Lung (tissue), 12 donors: ENCODE data around the gene MCOLN3. TPM values are rescaled to one million over a fixed set of nuclear protein-coding genes. Genes with fewer than 3 reads are reported as not detected.
A peak's percentile ranks its signal among the peaks of the same experiment; 100 is the strongest.

Experiments used
- ATAC-seq: fragments of 200-7000 bp; cut with Tn5 transposase; one replicate; pipeline ENCODE4 v1.9.1; 2020; ENCODE audit warnings: moderate number of reproducible peaks; ENCODE audit not compliant: insufficient read depth, low FRiP score
- DNase-seq, 3 donors: peaks; one replicate each; pipeline ENCODE4 v3.0.0-alpha.2; 2013 to 2017
- H3K27ac ChIP-seq, 2 donors: one replicate each; pipeline ENCODE4 v1.5.1; 2013; ENCODE audit warnings: mild to moderate bottlenecking in 2 of 2, moderate library complexity in 2 of 2, control low read depth in 1 of 2, inconsistent platforms in 1 of 2, low read depth in 1 of 2, low read length in 1 of 2
- H3K27me3 ChIP-seq, 3 donors: one replicate each; pipeline ENCODE4 v1.5.1; 2013; ENCODE audit warnings: low read length in 2 of 3; ENCODE audit not compliant: control insufficient read depth in 3 of 3, insufficient read depth in 3 of 3
- H3K36me3 ChIP-seq, 4 donors: one replicate each; pipeline ENCODE4 v1.5.1; 2013; ENCODE audit warnings: low read length in 4 of 4, mild to moderate bottlenecking in 1 of 4, moderate library complexity in 1 of 4; ENCODE audit not compliant: control insufficient read depth in 4 of 4, insufficient read depth in 4 of 4
- H3K4me1 ChIP-seq, 5 donors: one replicate each; pipeline ENCODE4 v1.5.1; 2013; ENCODE audit warnings: low read length in 5 of 5, mild to moderate bottlenecking in 2 of 5, moderate library complexity in 1 of 5; ENCODE audit not compliant: control insufficient read depth in 5 of 5, insufficient read depth in 5 of 5
- H3K4me3 ChIP-seq: one replicate; pipeline ENCODE4 v1.5.1; 2013; ENCODE audit warnings: mild to moderate bottlenecking, control low read depth, moderate library complexity
- H3K9ac ChIP-seq, 2 donors: one replicate each; pipeline ENCODE4 v1.5.1; 2013; ENCODE audit warnings: low read length in 2 of 2, control low read depth in 1 of 2; ENCODE audit not compliant: insufficient read depth in 1 of 2
- H3K9me3 ChIP-seq, 4 donors: one replicate each; pipeline ENCODE4 v1.5.1; 2013; ENCODE audit warnings: low read length in 3 of 4, mild to moderate bottlenecking in 1 of 4, moderate library complexity in 1 of 4; ENCODE audit not compliant: control insufficient read depth in 4 of 4, insufficient read depth in 3 of 4
- WGBS, 2 donors: extraction: QIAGEN DNeasy Blood & Tissue Kit; methylation state at CpG; one replicate each; pipeline ENCODE4 v1.1.7; 2013; 5-methylcytosine and 5-hydroxymethylcytosine counted together
- polyA plus RNA-seq, 2 donors: library from polyadenylated mRNA; stranded (reverse); fragments of 200-250 nt; gene quantifications; one replicate each; pipeline ENCODE4 v1.2.1, GENCODE V29; 2013
- total RNA-seq, 2 donors: library from RNA; depleted of rRNA in 1 of 2; stranded (reverse); fragments of >200 nt in 1 of 2; gene quantifications; one replicate each; pipeline ENCODE4 v1.2.1, GENCODE V29; 2014 to 2021
- TF ChIP-seq, protein P1 (sequence below): IDR thresholded peaks from 2 replicates; pipeline ENCODE4 v1.5.1; 2012; ENCODE audit warnings: mild to moderate bottlenecking; ENCODE audit errors: control extremely low read depth, extremely low read depth
- donor health status: control.
- donor health status: control.
- donor health status: Bipolar disorder and iron deficiency.
- donor health status: healthy.
- donor health status: DM: yes; HTN: yes; CAD: no.

Gene MCOLN3
- total and polyA plus RNA-seq, 4 donors, result 0.68 to 4.5 (median 2.5) TPM

DNA sequence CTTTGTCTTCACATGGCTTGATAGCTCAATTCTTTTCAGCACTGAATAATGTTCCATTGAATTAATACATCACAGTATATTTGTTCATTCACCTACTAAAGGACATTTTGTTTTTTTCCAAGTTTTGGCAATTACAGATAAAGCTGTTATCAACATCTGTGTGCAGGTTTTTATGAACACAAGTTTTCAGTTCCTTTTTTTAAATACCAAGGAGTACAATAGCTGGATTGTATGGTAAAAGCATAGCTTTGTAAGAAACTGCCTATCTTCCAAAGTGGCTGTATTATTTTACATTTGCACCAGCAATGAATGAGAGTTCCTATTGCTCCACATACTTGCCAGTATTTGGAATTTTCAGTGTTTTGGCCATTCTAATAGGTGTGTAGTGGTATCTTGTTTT, 46.6 kb downstream of the MCOLN3 start:
- Histone ChIP-seq H3K36me3 (no peaks in the 10 kb centered on the region), H3K27ac (no peak overlapping the region), H3K4me3 (no peak overlapping the region), H3K4me1 (peaks cover 0 to 11% (median 0%) of the 10 kb centered on the region in 5 donors), H3K9ac (no peak overlapping the region), H3K27me3 (peaks cover 4 to 48% (median 48%) of the 10 kb centered on the region in 3 donors), H3K9me3 (peaks cover 0 to 2% (median 0%) of the 10 kb centered on the region in 4 donors)
- ATAC-seq, result no peak
- no peak for DNase-seq
- TF ChIP-seq, protein P1, sequence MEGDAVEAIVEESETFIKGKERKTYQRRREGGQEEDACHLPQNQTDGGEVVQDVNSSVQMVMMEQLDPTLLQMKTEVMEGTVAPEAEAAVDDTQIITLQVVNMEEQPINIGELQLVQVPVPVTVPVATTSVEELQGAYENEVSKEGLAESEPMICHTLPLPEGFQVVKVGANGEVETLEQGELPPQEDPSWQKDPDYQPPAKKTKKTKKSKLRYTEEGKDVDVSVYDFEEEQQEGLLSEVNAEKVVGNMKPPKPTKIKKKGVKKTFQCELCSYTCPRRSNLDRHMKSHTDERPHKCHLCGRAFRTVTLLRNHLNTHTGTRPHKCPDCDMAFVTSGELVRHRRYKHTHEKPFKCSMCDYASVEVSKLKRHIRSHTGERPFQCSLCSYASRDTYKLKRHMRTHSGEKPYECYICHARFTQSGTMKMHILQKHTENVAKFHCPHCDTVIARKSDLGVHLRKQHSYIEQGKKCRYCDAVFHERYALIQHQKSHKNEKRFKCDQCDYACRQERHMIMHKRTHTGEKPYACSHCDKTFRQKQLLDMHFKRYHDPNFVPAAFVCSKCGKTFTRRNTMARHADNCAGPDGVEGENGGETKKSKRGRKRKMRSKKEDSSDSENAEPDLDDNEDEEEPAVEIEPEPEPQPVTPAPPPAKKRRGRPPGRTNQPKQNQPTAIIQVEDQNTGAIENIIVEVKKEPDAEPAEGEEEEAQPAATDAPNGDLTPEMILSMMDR, result no peak

DNA sequence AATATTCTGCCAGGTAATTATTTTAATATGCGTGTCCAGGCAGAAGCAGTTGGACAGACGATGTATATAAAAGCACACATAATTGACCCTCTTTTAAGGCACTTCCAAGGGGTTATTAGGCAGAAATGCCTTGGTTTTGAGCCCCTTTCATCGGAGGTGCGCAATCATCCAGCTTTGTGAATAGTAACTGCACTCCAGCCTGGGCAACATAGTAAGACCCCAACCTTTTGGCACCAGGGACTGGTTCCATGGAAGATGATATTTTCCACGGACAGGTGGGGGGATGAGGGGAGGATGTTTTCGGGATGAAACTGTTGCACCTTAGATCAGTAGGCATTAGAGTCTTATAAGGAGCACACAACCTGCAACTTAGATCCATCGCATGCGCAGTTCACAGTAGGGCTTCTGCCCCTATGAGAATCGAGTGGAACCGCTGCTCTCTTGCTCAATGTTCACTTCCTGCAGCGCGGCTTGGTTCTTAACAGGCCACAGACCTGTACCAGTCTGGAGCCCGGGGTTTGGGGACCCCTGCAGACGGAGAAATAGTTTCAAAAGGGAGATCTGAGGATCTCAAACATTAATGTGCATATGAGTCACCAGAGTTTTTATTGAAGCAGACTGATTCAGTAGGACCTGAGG, 49.5 kb downstream of the MCOLN3 start:
- Histone ChIP-seq H3K27ac (no peak overlapping the region), H3K9ac (no peak overlapping the region), H3K27me3 (peaks cover 4 to 62% (median 60%) of the 10 kb centered on the region in 3 donors), H3K4me3 (no peak overlapping the region), H3K4me1 (peaks cover 0 to 16% (median 0%) of the 10 kb centered on the region in 5 donors), H3K9me3 (peaks cover 0 to 4% (median 0%) of the 10 kb centered on the region in 4 donors), H3K36me3 (no peaks in the 10 kb centered on the region)
- TF ChIP-seq, protein P1, result no peak
- DNase-seq (peak in 2 of 3 donors; percentile 16 to 23), ATAC-seq (no peak)
- 24 to 39% methylated on average over 14 of the region's 14 CpGs for WGBS, 2 donors

DNA sequence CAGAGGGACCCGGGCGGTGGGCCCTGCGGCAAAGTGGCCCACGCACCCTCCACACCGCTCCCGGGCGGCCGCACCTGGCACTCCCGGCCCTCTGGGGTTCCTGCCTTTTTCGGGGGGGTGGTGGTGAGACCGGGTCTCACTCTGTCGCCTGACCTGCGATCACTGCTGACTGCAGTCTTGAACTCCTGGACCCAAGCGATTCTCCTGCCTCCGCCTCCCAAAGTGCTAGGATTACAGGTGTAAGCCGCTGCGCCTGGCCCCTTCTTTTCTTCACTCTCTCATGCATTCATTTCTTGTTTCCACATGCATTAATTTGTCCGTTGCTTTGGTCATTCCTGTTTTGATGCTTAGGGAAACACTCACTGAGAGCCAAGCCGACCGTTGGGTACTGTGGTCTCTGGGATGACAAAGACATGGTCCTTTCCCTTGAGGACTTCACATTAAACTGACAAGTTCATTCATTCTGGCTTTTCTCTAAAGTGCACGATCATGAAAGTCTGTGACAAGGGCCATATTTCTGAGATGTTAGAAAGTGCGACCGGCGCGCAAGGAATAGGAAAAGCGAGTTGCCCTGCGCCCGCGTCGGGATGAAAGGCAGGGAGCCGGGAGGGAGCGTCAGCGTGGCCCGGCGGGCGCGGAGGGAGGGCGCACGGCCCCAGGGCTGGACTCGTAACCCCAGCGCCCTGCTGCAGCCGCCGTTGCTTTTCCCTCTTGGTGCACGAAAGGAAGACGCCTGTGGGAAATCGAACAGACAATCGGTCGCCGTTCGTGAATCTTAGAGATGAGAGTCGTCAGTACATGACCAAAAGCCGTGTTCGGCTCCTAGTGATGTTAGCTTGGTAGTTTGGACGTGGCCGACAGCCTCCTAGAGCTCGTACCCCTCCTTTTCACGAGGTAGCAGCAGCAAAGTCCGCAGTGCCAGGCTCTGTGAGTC, 50.4 kb downstream of the MCOLN3 start:
- 1 to 2% methylated on average over 55 to 58 of the region's 58 CpGs for WGBS, 2 donors
- TF ChIP-seq, protein P1, result no peak
- ATAC-seq (peak; percentile 39), DNase-seq (peak; percentile 16 to 52 (median 30))
- peak overlapping the region in 1 of 2 donors; percentile 26 for H3K9ac ChIP-seq
- peaks cover 4 to 62% (median 60%) of the 10 kb centered on the region in 3 donors for H3K27me3 ChIP-seq
- peaks cover 0 to 16% (median 0%) of the 10 kb centered on the region in 5 donors for H3K4me1 ChIP-seq
- H3K36me3 ChIP-seq, result no peaks in the 10 kb centered on the region
- H3K9me3 ChIP-seq, result peaks cover 0 to 2% (median 0%) of the 10 kb centered on the region in 4 donors
- peak overlapping the region; percentile 36 for H3K4me3 ChIP-seq
- H3K27ac ChIP-seq, result no peak overlapping the region
